OCI-LY7 (cell line): ENCODE measurements around the gene SCO1. TPM values are rescaled to one million over a fixed set of nuclear protein-coding genes. Genes with fewer than 3 reads are reported as not detected.

Experiments used
- BruUV-seq: library from RNA; stranded (reverse); fragments of 400-500 nt; replicated peaks from 2 replicates; lab custom pipeline; 2021; lab: Mats Ljungman, UMichigan
- CTCF ChIA-PET: fragments of 300-600 bp; sonication (Branson Sonifier 250); formaldehyde crosslinking; loops from one replicate; lab custom pipeline; 2022; ENCODE audit warnings: antibody characterized with exemption; ENCODE audit not compliant: unreplicated experiment; lab: Charles Lee
- POLR2A ChIA-PET: fragments of 300-600 bp; sonication (Branson Sonifier 250); formaldehyde crosslinking; loops from one replicate; lab custom pipeline; 2022; ENCODE audit warnings: antibody characterized with exemption; lab: Charles Lee
- DNase-seq: peaks from one replicate; pipeline ENCODE4 v3.0.0-alpha.2; 2015; ENCODE audit warnings: low spot score
- H2AFZ ChIP-seq: fragments of 200-600 bp; sonication (generic), shearing (Covaris generic); 2 replicates; pipeline ENCODE4 v1.6.1; 2014; ENCODE audit warnings: mild to moderate bottlenecking, antibody characterized with exemption, low read length, moderate library complexity
- H3K27ac ChIP-seq: fragments of 200-600 bp; sonication (generic); 2 replicates; pipeline ENCODE4 v1.5.1; 2014; ENCODE audit warnings: mixed run types, low read depth, mild to moderate bottlenecking, moderate library complexity, low read length, inconsistent platforms; ENCODE audit not compliant: poor library complexity, severe bottlenecking
- H3K36me3 ChIP-seq: fragments of 200-600 bp; sonication (generic); 2 replicates; pipeline ENCODE4 v1.6.1; 2014; ENCODE audit warnings: mild to moderate bottlenecking, antibody characterized with exemption, low read length, moderate library complexity, mixed read lengths; ENCODE audit not compliant: insufficient read depth
- H3K4me1 ChIP-seq: fragments of 200-600 bp; sonication (generic); 2 replicates; pipeline ENCODE4 v1.5.1; 2014; ENCODE audit warnings: mild to moderate bottlenecking, low read length; ENCODE audit not compliant: insufficient read depth, poor library complexity, severe bottlenecking
- H3K4me2 ChIP-seq: fragments of 200-600 bp; sonication (generic); 2 replicates; pipeline ENCODE4 v1.6.1; 2014; ENCODE audit warnings: mild to moderate bottlenecking, low read length
- H3K4me3 ChIP-seq: fragments of 200-600 bp; sonication (generic); 2 replicates; pipeline ENCODE4 v1.5.1; 2014; ENCODE audit warnings: mild to moderate bottlenecking, low read depth, low read length; ENCODE audit not compliant: poor library complexity, severe bottlenecking
- H3K79me2 ChIP-seq: fragments of 200-600 bp; sonication (generic); 2 replicates; pipeline ENCODE4 v1.6.1; 2016; ENCODE audit warnings: low read depth, mild to moderate bottlenecking, low read length, moderate library complexity, mixed read lengths; ENCODE audit not compliant: insufficient read depth
- H3K9me2 ChIP-seq: fragments of 200-600 bp; sonication (generic); 2 replicates; pipeline ENCODE4 v1.6.1; 2016; ENCODE audit warnings: mild to moderate bottlenecking, low read length, mixed read lengths; ENCODE audit not compliant: insufficient read depth
- H3K9me3 ChIP-seq: fragments of 200-600 bp; sonication (generic); 2 replicates; pipeline ENCODE4 v1.6.1; 2014; ENCODE audit warnings: mild to moderate bottlenecking, mixed run types, low read length, mixed read lengths
- H4K20me1 ChIP-seq: fragments of 200-600 bp; sonication (generic); 2 replicates; pipeline ENCODE4 v1.6.1; 2014; ENCODE audit warnings: mild to moderate bottlenecking, antibody characterized with exemption, low read length, moderate library complexity, mixed read lengths; ENCODE audit not compliant: insufficient read depth
- CTCF ChIP-seq: fragments of 200-600 bp; sonication (generic); conservative IDR thresholded peaks from 2 replicates; pipeline ENCODE4 v1.5.1; 2014; ENCODE audit warnings: mild to moderate bottlenecking, antibody characterized with exemption, low read length, moderate library complexity, mixed read lengths
- EZH2phosphoT487 ChIP-seq: fragments of 200-600 bp; sonication (generic); IDR thresholded peaks from 2 replicates; pipeline ENCODE4 v1.6.1; 2018; ENCODE audit warnings: low read depth, borderline replicate concordance, mild to moderate bottlenecking, mixed run types, antibody characterized with exemption, low read length, moderate library complexity, mixed read lengths
- intact Hi-C: fragments of 100-400 bp; cut with micrococcal nuclease; formaldehyde crosslinking; loops from one replicate; pipeline ENCODE4 v1.10.0; 2022; ENCODE audit not compliant: unreplicated experiment
- total RNA-seq, 2 experiments: library from RNA; depleted of rRNA in 1 of 2; stranded (reverse); fragments of >200 nt in 1 of 2; shearing (Covaris generic) in 1 of 2; gene quantifications; 2 replicates each; pipeline ENCODE4 v1.2.3, GENCODE V29; 2014 to 2022

The SCO1 gene
- total RNA-seq, 2 experiments from 2014 or later = 32.2 to 44.4 TPM

- TF ChIP-seq CTCF (no peak), EZH2phosphoT487 (no peak)
- no peaks in the 10 kb centered on the region for H3K79me2 ChIP-seq
- no peak overlapping the region for H3K27ac ChIP-seq
- no peaks in the 10 kb centered on the region for H3K36me3 ChIP-seq
- no peaks in the 10 kb centered on the region for H3K9me3 ChIP-seq
- no peaks in the 10 kb centered on the region for H3K9me2 ChIP-seq
- intact Hi-C loops = no loop called here
- no TSS peak for BruUV-seq
- no peak for DNase-seq
- ChIA-PET POLR2A (interaction anchor here (1.2 kb wide), 1 partner anchor 16 kb away, joined by 4 read pairs; no protein-coding TSS in a partner anchor), CTCF (no interaction called here)
- no peak overlapping the region for H3K4me3 ChIP-seq
- no peak overlapping the region for H2AFZ ChIP-seq
- no peak overlapping the region for H3K4me2 ChIP-seq
- H3K4me1 ChIP-seq = no peaks in the 10 kb centered on the region
- no peaks in the 10 kb centered on the region for H4K20me1 ChIP-seq
Measured at GRCh38 chr17:10741416-10742135, 44.2 kb upstream of the SCO1 start.

- intact Hi-C loops = no loop called here
- Histone ChIP-seq H3K4me1 (no peaks in the 10 kb centered on the region), H3K4me2 (no peak overlapping the region), H2AFZ (no peak overlapping the region), H3K27ac (no peak overlapping the region), H4K20me1 (no peaks in the 10 kb centered on the region), H3K36me3 (no peaks in the 10 kb centered on the region), H3K79me2 (no peaks in the 10 kb centered on the region), H3K4me3 (no peak overlapping the region), H3K9me2 (no peaks in the 10 kb centered on the region), H3K9me3 (no peaks in the 10 kb centered on the region)
- TF ChIP-seq EZH2phosphoT487 = no peak
- no peak for TF ChIP-seq CTCF
- ChIA-PET CTCF (no interaction called here), POLR2A (no interaction called here)
- no peak for DNase-seq
- no TSS peak for BruUV-seq
Measured at GRCh38 chr17:10739386-10739785, 42.1 kb upstream of the SCO1 start.

GRCh38 chr17:10738521-10739258 is 41.4 kb upstream of the SCO1 start:
- Histone ChIP-seq H3K4me2 (no peak overlapping the region), H3K9me3 (no peaks in the 10 kb centered on the region), H2AFZ (no peak overlapping the region), H3K4me3 (no peak overlapping the region), H3K27ac (no peak overlapping the region), H3K79me2 (no peaks in the 10 kb centered on the region), H3K36me3 (no peaks in the 10 kb centered on the region), H3K9me2 (no peaks in the 10 kb centered on the region), H3K4me1 (no peaks in the 10 kb centered on the region), H4K20me1 (no peaks in the 10 kb centered on the region)
- BruUV-seq = no TSS peak
- POLR2A ChIA-PET = no interaction called here
- CTCF ChIA-PET = no interaction called here
- DNase-seq = no peak
- TF ChIP-seq EZH2phosphoT487 = no peak
- no peak for TF ChIP-seq CTCF
- intact Hi-C loops = no loop called here
